NCI-H1417 treated with DMSO at 0.1 percent for 48 hours (cell line): ENCODE measurements around the gene PHF21B.
"Not testable (repeated sequence)": the region's sequence is repeated elsewhere in the genome, so short reads cannot be mapped to it uniquely, and the experiment has no call there.

ENCODE experiments used
- DNase-seq: peaks from one replicate; lab custom pipeline; 2025; lab: John Stamatoyannopoulos, UW

The PHF21B gene

DNA sequence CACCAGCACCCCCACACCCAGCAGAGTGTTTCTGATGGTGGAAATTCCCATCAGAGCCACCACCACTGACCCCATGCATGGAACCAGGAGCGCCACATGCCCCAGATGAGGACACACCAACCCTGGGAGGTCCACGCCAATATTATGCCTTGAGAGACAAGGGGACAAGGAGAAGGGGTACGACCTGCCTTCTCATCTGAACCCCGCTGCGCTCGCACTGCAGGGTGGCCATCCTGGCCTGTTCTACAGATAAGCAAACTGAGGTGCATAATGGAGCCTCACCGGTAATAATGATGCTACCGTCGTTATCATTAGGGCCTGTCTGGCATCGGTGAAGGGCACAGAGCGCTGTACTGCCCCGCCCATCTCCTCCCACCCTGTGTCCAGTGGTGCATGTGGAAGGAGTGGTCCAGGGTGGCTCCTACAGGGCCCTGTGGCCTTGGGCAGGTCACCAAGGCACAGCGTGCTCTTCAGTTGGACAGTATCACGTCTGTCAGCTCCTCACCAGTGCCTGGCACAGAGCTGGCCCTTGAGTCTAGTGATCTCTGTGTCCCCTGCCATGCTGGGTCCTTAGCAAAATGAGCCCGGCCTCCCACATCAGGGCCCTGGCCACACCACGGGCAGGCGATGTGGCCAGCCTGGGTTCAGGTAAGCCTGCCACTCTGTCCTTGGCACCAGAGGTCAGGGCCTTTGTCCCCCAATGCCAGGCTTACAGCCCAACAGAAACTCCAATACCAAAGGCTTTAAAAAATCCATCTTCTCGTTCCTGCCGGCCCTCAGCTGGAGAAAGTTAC is 92.2 kb downstream of the PHF21B start:
- no peak for DNase-seq

GRCh38 chr22:44916281-44917231 is 93.2 kb downstream of the PHF21B start:
- DNase-seq, result no peak

DNA sequence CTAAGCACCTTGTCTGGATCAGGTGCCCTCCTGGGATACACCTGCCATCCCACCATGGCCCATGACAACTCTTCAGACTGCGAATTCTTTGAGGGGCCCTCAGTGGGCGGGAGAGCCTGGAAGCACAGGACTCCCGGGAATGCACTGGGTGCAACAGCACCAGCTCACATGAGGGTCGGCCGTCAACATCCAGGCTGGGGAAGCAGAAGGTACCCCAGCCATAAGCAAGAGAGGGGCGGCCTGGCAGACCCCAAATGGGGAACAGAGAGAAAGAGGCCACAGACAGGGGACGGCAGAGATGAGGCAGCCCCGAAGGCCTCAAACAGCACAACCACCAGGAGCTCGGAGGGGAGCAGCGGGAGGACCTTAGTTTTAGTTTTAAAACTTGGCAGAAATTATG is 94.4 kb downstream of the PHF21B start:
- DNase-seq, result no peak

GRCh38 chr22:44914026-44914721 is 95.6 kb downstream of the PHF21B start:
- no peak for DNase-seq

GRCh38 chr22:44913198-44913983 is 96.4 kb downstream of the PHF21B start:
- no peak for DNase-seq

DNA sequence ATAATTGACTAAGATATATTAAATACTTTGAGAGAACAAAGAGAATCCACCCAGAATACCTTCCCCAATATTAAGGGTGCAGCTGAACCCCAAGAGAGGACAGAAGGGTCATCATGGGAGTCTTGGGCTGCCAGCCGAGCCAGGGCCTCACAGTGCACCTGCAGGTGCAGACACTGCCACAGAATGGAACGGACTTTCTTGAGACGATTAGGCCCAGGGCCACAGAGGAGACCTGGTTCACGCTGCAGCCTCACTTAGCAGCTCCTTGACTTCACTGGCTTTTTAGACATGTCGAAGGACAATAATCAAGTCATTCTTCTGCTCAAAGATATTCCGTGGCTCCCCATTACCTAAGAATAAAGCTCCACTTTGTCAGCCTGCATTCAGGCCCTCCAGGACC is 100.6 kb downstream of the PHF21B start:
- DNase-seq, result no peak

GRCh38 chr22:44907765-44908737 is 101.8 kb downstream of the PHF21B start:
- no peak for DNase-seq

DNA sequence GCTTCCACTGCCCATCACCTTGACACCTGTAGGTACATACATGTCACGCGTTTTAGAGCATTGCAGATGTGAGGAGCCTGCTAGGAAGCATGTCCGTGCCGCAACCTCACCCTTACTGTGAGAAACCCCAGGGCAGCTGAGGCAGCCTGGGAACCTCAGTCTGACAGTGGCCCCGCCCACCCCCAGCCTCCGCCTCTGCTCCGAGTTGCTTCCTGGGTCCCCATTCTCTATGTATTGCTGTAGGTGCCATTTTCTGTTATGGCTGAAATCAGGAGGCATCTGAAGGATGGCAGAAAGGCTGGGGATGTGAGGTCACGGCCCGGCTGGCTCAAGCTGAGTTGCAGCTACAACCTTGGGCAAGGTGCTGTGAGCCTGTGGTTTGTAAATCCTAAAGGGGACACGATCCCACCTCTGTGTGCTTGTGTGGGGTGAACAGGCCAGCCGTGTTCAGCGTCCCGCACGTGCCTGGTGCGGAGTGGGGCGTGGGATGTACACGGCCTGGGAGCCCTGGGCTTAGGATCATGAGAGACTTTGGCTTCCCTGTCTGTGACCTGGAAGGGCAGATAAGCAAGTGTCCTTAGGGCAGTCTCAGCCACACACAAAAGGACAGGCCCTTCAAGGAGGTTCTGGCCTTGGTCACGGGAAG is 102.7 kb downstream of the PHF21B start:
- no peak for DNase-seq

DNA sequence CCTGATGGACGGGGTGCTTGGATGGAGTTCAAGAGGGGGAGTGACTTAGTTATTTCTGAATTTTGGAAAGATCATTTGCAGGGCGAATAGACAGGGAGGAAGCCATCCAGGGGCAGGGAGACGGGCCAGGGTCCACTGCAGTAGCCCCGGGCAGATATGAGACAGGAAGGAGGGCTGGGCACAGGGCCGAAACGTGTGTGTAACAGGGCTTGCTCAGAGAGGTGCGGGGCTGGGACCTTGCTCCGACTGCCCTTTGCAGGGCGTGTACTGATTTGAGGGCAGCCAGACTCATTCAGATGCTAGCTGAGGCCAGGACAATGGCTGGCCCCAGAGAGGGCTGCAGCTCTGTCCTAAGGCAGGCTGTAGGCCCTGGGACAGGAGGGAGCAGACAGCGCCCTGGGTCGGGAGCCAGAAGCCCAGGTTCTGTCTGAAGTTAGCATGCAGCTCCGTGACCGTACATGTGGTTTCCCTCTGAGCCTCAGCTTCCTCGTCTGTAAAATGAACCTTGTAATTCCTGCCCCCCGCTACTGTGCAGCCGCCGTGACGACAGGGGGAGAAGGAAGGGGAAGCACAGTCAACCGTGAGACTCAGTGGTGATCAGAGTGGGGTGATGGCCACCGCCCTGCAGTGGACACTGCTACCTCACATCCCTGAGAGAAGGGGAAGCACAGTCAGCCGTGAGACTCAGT is 103.4 kb downstream of the PHF21B start:
- DNase-seq, result no peak

GRCh38 chr22:44904492-44905152 is 105.2 kb downstream of the PHF21B start:
- DNase-seq, result not testable (repeated sequence)

- not testable (repeated sequence) for DNase-seq
Observed at GRCh38 chr22:44903164-44903563, 106.6 kb downstream of the PHF21B start.

GRCh38 chr22:44901301-44901700 is 108.5 kb downstream of the PHF21B start:
- DNase-seq, result no peak

- DNase-seq, result no peak
Observed at GRCh38 chr22:44898236-44898635, 111.6 kb downstream of the PHF21B start.

- DNase-seq, result no peak
Observed at GRCh38 chr22:44895296-44896055, 114.3 kb downstream of the PHF21B start.

DNA sequence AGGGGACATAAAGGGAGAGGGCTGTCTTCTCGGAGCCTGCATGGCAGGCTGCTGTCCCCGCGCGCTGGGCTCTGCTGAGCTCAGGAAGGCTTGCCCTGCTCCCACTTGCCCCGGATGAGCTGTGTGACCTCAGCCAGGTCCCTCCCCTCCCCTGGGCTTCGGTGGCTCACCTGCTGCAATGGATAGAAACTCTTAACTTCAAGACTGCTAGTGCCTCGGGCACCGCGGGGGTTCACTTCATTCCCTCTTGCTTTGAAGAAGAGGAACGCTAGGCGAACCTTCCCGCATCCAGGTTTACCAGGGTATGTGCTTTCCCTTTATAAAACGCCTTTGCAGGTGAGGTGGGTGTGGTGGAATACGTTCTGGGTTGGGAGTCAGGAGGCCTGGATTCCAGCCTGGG is 115.0 kb downstream of the PHF21B start:
- DNase-seq, result no peak

- no peak for DNase-seq
Observed at GRCh38 chr22:44894321-44894720, 115.5 kb downstream of the PHF21B start.

DNA sequence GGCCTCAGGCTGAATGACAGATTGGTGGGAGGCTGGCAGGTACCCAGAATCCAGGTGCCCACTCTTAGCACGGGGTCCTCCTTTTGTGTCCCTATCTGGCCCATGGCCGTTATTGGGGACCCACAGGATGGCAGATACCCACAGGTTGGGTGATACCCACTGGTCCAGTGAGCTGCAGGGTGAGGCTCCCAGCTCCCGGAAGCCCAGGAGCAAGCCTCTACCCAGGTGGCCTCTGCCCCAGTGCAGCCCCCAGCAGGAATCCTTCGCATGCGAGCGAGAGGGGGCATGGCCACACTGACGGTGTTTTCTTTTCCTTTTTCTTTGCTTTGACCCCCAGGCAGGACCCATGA is 116.1 kb downstream of the PHF21B start:
- DNase-seq, result no peak
